Urinary bladder (tissue), 4 donors: ENCODE results near the gene MTCL1. TPM values are rescaled to one million over a fixed set of nuclear protein-coding genes. Genes with fewer than 3 reads are reported as not detected.

Experiments
- DNase-seq: peaks from one replicate; pipeline ENCODE4 v3.0.0-alpha.2; 2015; ENCODE audit errors: extremely low spot score
- H3K27ac ChIP-seq: one replicate; pipeline ENCODE4 v1.5.1; 2013; ENCODE audit warnings: low read depth, mild to moderate bottlenecking, moderate library complexity
- H3K36me3 ChIP-seq: one replicate; pipeline ENCODE4 v1.6.1; 2013; ENCODE audit warnings: mild to moderate bottlenecking, moderate library complexity; ENCODE audit not compliant: insufficient read depth
- H3K4me1 ChIP-seq: one replicate; pipeline ENCODE4 v1.6.1; 2013; ENCODE audit warnings: mild to moderate bottlenecking, moderate library complexity; ENCODE audit not compliant: insufficient read depth
- H3K4me3 ChIP-seq: one replicate; pipeline ENCODE4 v1.5.1; 2013; ENCODE audit warnings: low read depth, low read length
- WGBS: extraction: QIAGEN DNeasy Blood & Tissue Kit; methylation state at CpG from one replicate; pipeline ENCODE4 v1.1.7; 2013; 5-methylcytosine and 5-hydroxymethylcytosine counted together
- polyA plus RNA-seq: library from polyadenylated mRNA; stranded (reverse); fragments of 200-250 nt; gene quantifications from one replicate; pipeline ENCODE4 v1.2.3, GENCODE V29; 2013
- total RNA-seq: library from RNA; depleted of rRNA; stranded (reverse); fragments of >200 nt; gene quantifications from one replicate; pipeline ENCODE4 v1.2.3, GENCODE V29; 2014
- donor health status: healthy with polysubstance abuse.
- donor health status: healthy.

The MTCL1 gene
- total and polyA plus RNA-seq, 2 donors, result 16.6 to 24.2 TPM

DNA sequence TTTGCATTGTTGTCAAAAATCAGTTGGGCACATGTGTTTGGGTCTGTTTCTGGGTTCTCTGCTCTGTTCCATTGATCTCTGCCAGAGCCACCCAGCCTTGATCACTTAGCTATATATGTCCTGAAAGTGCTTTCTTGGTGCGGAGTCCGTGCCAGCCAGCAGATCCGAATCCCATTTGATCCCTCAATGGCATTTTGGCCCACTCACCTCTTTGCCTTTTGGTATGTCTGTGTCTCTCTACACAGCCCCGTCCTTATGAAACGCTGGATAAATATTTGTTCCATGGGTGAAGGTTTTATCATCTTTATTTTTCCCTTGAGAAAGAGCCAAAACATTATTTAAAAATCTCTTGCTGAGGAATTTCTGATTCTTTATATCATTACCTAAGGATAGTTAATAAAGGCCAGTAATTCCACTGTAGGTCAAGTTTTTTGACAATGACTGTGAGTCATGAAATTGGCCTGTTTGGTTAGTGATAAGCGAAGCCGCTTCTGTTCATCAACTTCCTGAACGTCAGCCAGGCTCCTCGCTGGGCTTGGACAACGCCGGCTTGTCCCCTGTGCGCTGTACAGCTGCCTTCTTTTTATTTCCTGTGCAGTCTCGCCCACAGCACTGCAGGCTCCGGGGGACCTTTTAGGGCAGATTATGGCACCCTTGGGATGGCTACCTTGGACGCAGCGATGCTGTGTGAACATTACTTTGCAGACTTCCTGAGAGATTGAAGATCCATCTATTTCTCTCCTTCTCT lies 24.9 kb downstream of the MTCL1 start:
- no peaks in the 10 kb centered on the region for H3K4me1 ChIP-seq
- DNase-seq, result no peak
- WGBS, result 17% methylated on average over 16 of the region's 16 CpGs
- no peaks in the 10 kb centered on the region for H3K36me3 ChIP-seq
- no peak overlapping the region for H3K4me3 ChIP-seq
- H3K27ac ChIP-seq, result no peak overlapping the region

DNA sequence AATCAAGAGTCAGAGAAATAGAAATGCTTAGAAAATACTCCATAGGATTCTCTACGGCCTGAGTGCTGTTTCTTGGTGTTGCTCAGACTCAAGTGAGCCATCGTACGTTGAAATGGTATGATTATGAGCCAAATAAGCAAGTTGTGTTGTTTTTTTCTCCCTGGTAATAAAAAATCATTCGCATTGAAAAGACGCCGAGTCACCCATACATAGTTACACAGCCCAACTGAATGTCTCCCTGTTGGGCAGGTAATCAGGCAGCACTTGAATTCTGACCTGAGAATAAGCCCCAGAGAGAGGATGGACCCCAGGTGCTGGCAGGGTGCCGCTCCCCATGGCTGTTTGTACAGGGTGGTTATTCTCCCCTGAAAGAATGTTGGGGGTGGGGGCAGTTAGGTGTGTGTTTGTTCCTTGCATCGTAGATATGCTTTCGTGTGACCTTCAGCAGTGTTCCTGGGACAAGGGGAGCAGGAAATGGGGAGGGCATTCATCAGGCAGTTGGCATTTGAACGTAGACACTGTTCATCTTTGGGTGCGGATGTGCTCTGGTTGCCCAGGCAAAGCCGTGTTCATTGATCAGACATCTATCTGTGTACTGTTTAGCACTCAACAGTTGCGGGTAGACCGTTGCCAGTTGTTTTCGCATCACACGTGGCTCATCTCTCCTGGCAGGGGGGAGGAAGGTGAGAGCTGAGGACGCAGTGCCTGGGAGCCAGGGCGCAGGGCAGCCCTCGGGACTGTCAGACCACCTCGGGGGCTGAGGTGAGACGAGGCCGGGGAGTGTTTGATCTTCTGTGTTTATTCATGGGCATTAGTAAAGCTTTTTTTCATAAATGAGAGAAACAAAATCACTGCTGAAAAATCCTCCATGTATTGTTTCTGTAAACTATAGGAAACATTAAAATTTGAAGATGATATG lies 27.3 kb downstream of the MTCL1 start:
- Histone ChIP-seq H3K4me3 (no peak overlapping the region), H3K4me1 (no peaks in the 10 kb centered on the region), H3K36me3 (no peaks in the 10 kb centered on the region), H3K27ac (no peak overlapping the region)
- 94% methylated on average over 22 of the region's 22 CpGs for WGBS
- no peak for DNase-seq

DNA sequence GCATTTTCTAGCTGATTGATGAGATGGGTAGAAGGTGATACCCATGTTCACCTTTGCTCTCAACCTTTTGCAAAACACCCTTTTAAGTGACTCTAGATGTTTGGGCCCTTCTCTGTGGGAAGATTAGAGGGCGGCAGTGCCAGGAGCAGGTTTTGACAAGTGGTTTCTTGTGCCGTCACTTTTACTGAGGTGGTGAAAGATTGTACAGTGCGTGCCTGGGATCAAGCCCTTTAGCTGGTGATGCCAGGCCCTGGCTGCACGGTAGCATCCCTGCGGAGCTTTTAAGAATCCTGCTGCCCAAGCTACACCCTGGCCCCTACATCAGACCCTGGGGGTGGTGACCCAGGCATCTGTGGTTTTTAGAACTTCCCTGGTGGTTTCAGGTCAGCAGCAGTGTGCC lies 29.1 kb downstream of the MTCL1 start:
- H3K27ac ChIP-seq, result no peak overlapping the region
- no peaks in the 10 kb centered on the region for H3K4me1 ChIP-seq
- no peak overlapping the region for H3K4me3 ChIP-seq
- no peaks in the 10 kb centered on the region for H3K36me3 ChIP-seq
- no peak for DNase-seq
- WGBS, result 87% methylated on average over 5 of the region's 5 CpGs

DNA sequence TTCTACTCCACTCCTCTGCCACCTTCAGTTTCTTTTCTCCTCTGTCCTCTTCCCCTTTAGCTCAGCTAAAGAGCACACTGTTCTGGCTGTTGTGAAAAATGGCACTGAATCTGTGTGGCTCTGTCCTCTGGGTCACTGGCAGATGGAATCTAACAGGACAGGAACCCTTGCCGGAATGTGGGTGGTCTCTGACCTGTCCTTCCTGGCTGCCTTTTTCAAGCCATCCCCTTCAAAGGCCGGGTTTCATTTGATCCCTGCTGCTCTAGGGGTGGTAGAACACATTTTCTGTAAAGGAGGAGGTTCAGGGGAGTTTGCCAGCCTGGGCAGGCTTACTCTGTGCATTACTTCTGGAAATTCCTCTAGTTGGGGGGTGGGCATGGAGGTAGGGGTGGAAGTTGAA lies 29.9 kb downstream of the MTCL1 start:
- DNase-seq, result no peak
- no peaks in the 10 kb centered on the region for H3K36me3 ChIP-seq
- H3K4me3 ChIP-seq, result no peak overlapping the region
- H3K27ac ChIP-seq, result no peak overlapping the region
- no peaks in the 10 kb centered on the region for H3K4me1 ChIP-seq
- 70% methylated on average over 2 of the region's 2 CpGs for WGBS

- DNase-seq, result no peak
- Histone ChIP-seq H3K36me3 (no peaks in the 10 kb centered on the region), H3K27ac (no peak overlapping the region), H3K4me1 (no peaks in the 10 kb centered on the region), H3K4me3 (no peak overlapping the region)
- WGBS, result 92% methylated on average over 1 of the region's 1 CpG
Measured at GRCh38 chr18:8741117-8741516, 35.8 kb downstream of the MTCL1 start.

- 81% methylated on average over 7 of the region's 7 CpGs for WGBS
- Histone ChIP-seq H3K27ac (no peak overlapping the region), H3K4me1 (no peaks in the 10 kb centered on the region), H3K4me3 (no peak overlapping the region), H3K36me3 (no peaks in the 10 kb centered on the region)
- no peak for DNase-seq
Measured at GRCh38 chr18:8741532-8741931, 36.2 kb downstream of the MTCL1 start.

DNA sequence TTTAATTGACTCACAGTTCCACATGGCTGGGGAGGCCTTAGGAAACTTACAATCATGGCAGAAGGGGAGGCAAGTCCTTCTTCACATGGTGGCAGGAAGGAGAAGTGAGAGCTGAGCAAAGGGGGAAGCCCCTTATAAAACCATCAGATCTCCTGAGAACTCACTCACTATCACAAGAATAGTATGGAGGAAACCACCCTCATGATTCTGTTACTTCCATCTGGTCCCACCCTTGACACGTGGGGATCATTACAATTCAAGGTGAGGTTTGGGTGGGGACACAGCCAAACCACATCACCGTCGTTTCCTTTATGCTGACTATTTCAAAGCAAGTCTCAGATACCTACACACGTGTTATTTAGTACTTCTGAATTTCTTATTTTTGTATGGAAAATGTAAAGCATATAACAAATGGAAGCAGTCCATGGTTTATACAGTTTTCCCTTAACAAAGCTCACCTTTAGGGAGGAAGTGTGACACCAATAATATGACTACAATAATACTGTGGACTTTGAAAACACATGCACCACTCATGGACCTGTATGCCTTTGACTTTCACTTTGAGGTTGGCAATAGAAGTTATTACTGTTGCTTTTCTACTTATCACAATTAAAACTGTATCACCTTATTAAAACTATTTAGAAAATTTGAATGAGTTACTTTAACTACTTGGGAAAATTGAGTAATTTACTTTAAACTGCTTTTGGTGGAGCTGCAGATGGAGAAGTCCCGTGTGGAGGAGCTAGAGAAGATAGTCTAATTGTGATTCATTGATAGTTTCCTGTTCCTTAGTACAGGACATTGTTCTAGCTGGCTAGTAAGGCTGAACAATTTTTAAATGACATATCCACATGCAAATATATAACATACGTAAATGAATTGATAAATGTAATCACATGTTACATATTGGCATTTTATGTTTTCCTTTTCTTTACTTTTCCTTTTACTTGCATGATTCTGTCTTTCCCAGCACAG lies 37.3 kb downstream of the MTCL1 start:
- no peak overlapping the region for H3K4me3 ChIP-seq
- H3K27ac ChIP-seq, result no peak overlapping the region
- no peaks in the 10 kb centered on the region for H3K36me3 ChIP-seq
- no peak for DNase-seq
- 90% methylated on average over 6 of the region's 6 CpGs for WGBS
- H3K4me1 ChIP-seq, result no peaks in the 10 kb centered on the region

GRCh38 chr18:8744038-8744437 lies 38.7 kb downstream of the MTCL1 start:
- WGBS, result 92% methylated on average over 7 of the region's 7 CpGs
- no peaks in the 10 kb centered on the region for H3K4me1 ChIP-seq

GRCh38 chr18:8744656-8745055 lies 39.3 kb downstream of the MTCL1 start:
- H3K27ac ChIP-seq, result no peak overlapping the region
- no peaks in the 10 kb centered on the region for H3K36me3 ChIP-seq
- WGBS, result 71% methylated on average over 4 of the region's 4 CpGs
- H3K4me1 ChIP-seq, result no peaks in the 10 kb centered on the region
- no peak for DNase-seq
- H3K4me3 ChIP-seq, result no peak overlapping the region

More at GRCh38 chr18:8744038-8744437, 38.7 kb downstream of the MTCL1 start:
- Histone ChIP-seq H3K4me3 (no peak overlapping the region), H3K27ac (no peak overlapping the region), H3K36me3 (no peaks in the 10 kb centered on the region)
- no peak for DNase-seq

GRCh38 chr18:8745355-8746014 lies 40.1 kb downstream of the MTCL1 start:
- WGBS, result 71% methylated on average over 15 of the region's 15 CpGs
- no peaks in the 10 kb centered on the region for H3K36me3 ChIP-seq
- no peak for DNase-seq
- H3K4me3 ChIP-seq, result no peak overlapping the region
- peaks cover 2% of the 10 kb centered on the region for H3K4me1 ChIP-seq
- no peak overlapping the region for H3K27ac ChIP-seq

GRCh38 chr18:8747440-8747937 lies 42.1 kb downstream of the MTCL1 start:
- Histone ChIP-seq H3K27ac (no peak overlapping the region), H3K4me1 (peaks cover 3% of the 10 kb centered on the region), H3K36me3 (no peaks in the 10 kb centered on the region), H3K4me3 (no peak overlapping the region)
- WGBS, result 70% methylated on average over 6 of the region's 6 CpGs
- DNase-seq, result no peak

DNA sequence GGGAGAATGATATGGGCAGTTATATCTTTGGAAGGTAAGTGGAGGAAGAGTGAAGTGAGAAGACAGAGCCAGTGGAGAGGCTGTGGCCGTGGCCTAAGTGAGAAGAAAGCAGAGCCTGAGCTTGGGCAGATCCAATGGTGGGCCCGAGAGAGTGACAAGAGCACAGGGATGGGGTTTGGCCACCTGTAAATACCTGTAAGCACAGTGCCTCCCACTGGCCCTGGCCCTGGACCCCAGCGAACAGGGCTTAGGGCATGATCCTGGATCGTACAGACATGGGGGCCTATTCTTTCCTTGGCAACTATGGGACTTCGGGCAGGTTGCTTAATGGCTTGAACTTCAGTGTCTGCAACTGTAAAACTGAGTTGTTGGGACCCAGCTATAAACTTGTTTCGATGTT lies 44.1 kb downstream of the MTCL1 start:
- Histone ChIP-seq H3K27ac (no peak overlapping the region), H3K4me3 (no peak overlapping the region), H3K4me1 (peaks cover 3% of the 10 kb centered on the region), H3K36me3 (no peaks in the 10 kb centered on the region)
- DNase-seq, result no peak
- 97% methylated on average over 6 of the region's 6 CpGs for WGBS
